SK-N-SH (cell line): ENCODE data around the gene MGLL. TPM values are rescaled to one million over a fixed set of nuclear protein-coding genes. Genes with fewer than 3 reads are reported as not detected.

ENCODE experiments used
- CTCF ChIA-PET: fragments of 300-600, 350-600 bp; formaldehyde crosslinking; extraction: SDS; loops from one replicate; lab custom pipeline; 2021; lab: Yijun Ruan, JAX
- POLR2A ChIA-PET: fragments of 350-600 bp; sonication (Branson Sonifier 250); formaldehyde crosslinking; extraction: SDS; loops from one replicate; lab custom pipeline; 2020; ENCODE audit warnings: antibody characterized with exemption, inconsistent platforms; lab: Yijun Ruan, JAX
- DNase-seq: peaks from one replicate; pipeline ENCODE4 v3.0.0; 2012
- H2AFZ ChIP-seq: fragments of 200-600 bp; sonication (generic); 2 replicates; pipeline ENCODE4 v1.8.1; 2016; ENCODE audit warnings: antibody characterized with exemption, mild to moderate bottlenecking, low read depth
- H3F3A ChIP-seq: fragments of 200-600 bp; sonication (generic); replicated peaks from 2 replicates; pipeline ENCODE3; 2016; ENCODE audit warnings: antibody characterized with exemption, mild to moderate bottlenecking; ENCODE audit not compliant: insufficient read depth
- H3K27ac ChIP-seq, 2 experiments: fragments of 200-500 bp in 1 of 2; fragments of 200-600 bp in 1 of 2; sonication (Bioruptor generic) in 1 of 2; sonication (generic), shearing (Covaris generic) in 1 of 2; 2 replicates each; pipeline versions ENCODE4 v1.5.1 to v1.6.1; 2014 to 2016; ENCODE audit warnings: low read depth in 2 of 2, inconsistent platforms in 1 of 2, low read length in 1 of 2, mild to moderate bottlenecking in 1 of 2, mixed read lengths in 1 of 2
- H3K27me3 ChIP-seq: fragments of 200-600 bp; sonication (generic), shearing (Covaris generic); 2 replicates; pipeline ENCODE4 v1.6.1; 2016; ENCODE audit warnings: mixed run types; ENCODE audit not compliant: insufficient read depth
- H3K36me3 ChIP-seq, 2 experiments: fragments of 200-500 bp in 1 of 2; fragments of 200-600 bp in 1 of 2; sonication (Bioruptor generic) in 1 of 2; sonication (generic) in 1 of 2; replicated peaks in 1 of 2; 2 replicates each; pipeline versions ENCODE3 to v1.5.1; 2014 to 2016; ENCODE audit warnings: low read length in 1 of 2, mild to moderate bottlenecking in 1 of 2; ENCODE audit not compliant: insufficient read depth in 2 of 2, control insufficient read depth in 1 of 2
- H3K4me1 ChIP-seq, 2 experiments: fragments of 200-500 bp in 1 of 2; fragments of 200-600 bp in 1 of 2; sonication (Bioruptor generic) in 1 of 2; sonication (generic), shearing (Covaris generic) in 1 of 2; 2 replicates each; pipeline versions ENCODE4 v1.5.1 to v1.6.1; 2014 to 2016; ENCODE audit warnings: low read depth in 1 of 2, low read length in 1 of 2, mixed run types in 1 of 2; ENCODE audit not compliant: insufficient read depth in 2 of 2, control insufficient read depth in 1 of 2
- H3K4me2 ChIP-seq: fragments of 200-600 bp; sonication (generic), shearing (Covaris generic); 2 replicates; pipeline ENCODE4 v1.6.1; 2017; ENCODE audit warnings: mixed run types
- H3K4me3 ChIP-seq, 2 experiments: fragments of 200-500 bp in 1 of 2; fragments of 200-600 bp in 1 of 2; sonication (Bioruptor generic) in 1 of 2; sonication (generic), shearing (Covaris generic) in 1 of 2; 2 replicates each; pipeline versions ENCODE4 v1.5.1 to v1.8.1; 2014 to 2016; ENCODE audit warnings: low read depth in 2 of 2, inconsistent platforms in 1 of 2, low read length in 1 of 2, mild to moderate bottlenecking in 1 of 2, mixed read lengths in 1 of 2, moderate library complexity in 1 of 2
- H3K79me2 ChIP-seq: fragments of 200-600 bp; sonication (generic); 2 replicates; pipeline ENCODE4 v1.8.1; 2017; ENCODE audit warnings: mild to moderate bottlenecking; ENCODE audit not compliant: insufficient read depth
- H3K9ac ChIP-seq: fragments of 200-600 bp; sonication (generic); 2 replicates; pipeline ENCODE4 v1.6.1; 2017; ENCODE audit warnings: mixed run types
- H3K9me2 ChIP-seq: fragments of 200-600 bp; sonication (generic); 2 replicates; pipeline ENCODE4 v1.6.1; 2017; ENCODE audit warnings: mixed run types
- H3K9me3 ChIP-seq: fragments of 200-600 bp; sonication (generic); 2 replicates; pipeline ENCODE4 v1.6.1; 2017; ENCODE audit warnings: mixed run types, mild to moderate bottlenecking, moderate library complexity
- H4K20me1 ChIP-seq: fragments of 200-600 bp; sonication (generic); 2 replicates; pipeline ENCODE4 v1.6.1; 2017; ENCODE audit warnings: mild to moderate bottlenecking, mixed run types; ENCODE audit not compliant: insufficient read depth
- EP300 ChIP-seq, 2 experiments: IDR thresholded peaks; 2 replicates each; pipeline versions ENCODE4 v1.4.0 to v1.6.1; 2012; ENCODE audit warnings: borderline replicate concordance in 1 of 2, low read depth in 1 of 2, low read length in 1 of 2
- EZH2phosphoT487 ChIP-seq: fragments of 200-600 bp; sonication (generic); IDR thresholded peaks from 2 replicates; pipeline ENCODE4 v1.6.1; 2017; ENCODE audit warnings: low read depth, mixed run types, mild to moderate bottlenecking, antibody characterized with exemption, moderate library complexity, borderline replicate concordance
- FOXJ3 ChIP-seq: sonication (generic); formaldehyde crosslinking; IDR thresholded peaks from 2 replicates; pipeline ENCODE4 v1.5.1; 2020; ENCODE audit warnings: mild to moderate bottlenecking, missing genetic modification reagents
- MXI1 ChIP-seq: IDR thresholded peaks from 2 replicates; pipeline ENCODE4 v1.6.1; 2012; ENCODE audit warnings: mild to moderate bottlenecking, low read depth, low read length, improper control_type of control experiment
- RFX5 ChIP-seq: IDR thresholded peaks from 2 replicates; pipeline ENCODE4 v1.6.1; 2012; ENCODE audit warnings: mild to moderate bottlenecking, improper control_type of control experiment, low read length
- SMC3 ChIP-seq: IDR thresholded peaks from 2 replicates; pipeline ENCODE4 v1.6.1; 2012; ENCODE audit warnings: low read depth, low read length, improper control_type of control experiment
- WGBS: methylation state at CpG from one replicate; pipeline ENCODE4 v1.1.6; 2017; ENCODE audit warnings: low lambda C conversion rate; 5-methylcytosine and 5-hydroxymethylcytosine counted together
- polyA plus RNA-seq, 3 experiments: library from polyadenylated mRNA; depleted of rRNA; stranded (reverse); fragments of >200 nt; gene quantifications; 2 replicates each; pipeline ENCODE4 v1.2.3, GENCODE V29; 2012
- TF ChIP-seq, protein P1 (sequence below): fragments of 150-350 bp; IDR thresholded peaks from 2 replicates; pipeline ENCODE4 v1.6.1; 2017; ENCODE audit warnings: antibody characterized with exemption, low read length, low read depth, borderline replicate concordance
- TF ChIP-seq, protein P2 (sequence below): fragments of 150-350 bp; IDR thresholded peaks from 2 replicates; pipeline ENCODE4 v1.6.1; 2016; ENCODE audit warnings: mild to moderate bottlenecking, low read depth, low read length

The MGLL gene
- polyA plus RNA-seq, 1 of the 3 experiments (the other 2 are of a cell fraction) = 2.2 TPM

DNA sequence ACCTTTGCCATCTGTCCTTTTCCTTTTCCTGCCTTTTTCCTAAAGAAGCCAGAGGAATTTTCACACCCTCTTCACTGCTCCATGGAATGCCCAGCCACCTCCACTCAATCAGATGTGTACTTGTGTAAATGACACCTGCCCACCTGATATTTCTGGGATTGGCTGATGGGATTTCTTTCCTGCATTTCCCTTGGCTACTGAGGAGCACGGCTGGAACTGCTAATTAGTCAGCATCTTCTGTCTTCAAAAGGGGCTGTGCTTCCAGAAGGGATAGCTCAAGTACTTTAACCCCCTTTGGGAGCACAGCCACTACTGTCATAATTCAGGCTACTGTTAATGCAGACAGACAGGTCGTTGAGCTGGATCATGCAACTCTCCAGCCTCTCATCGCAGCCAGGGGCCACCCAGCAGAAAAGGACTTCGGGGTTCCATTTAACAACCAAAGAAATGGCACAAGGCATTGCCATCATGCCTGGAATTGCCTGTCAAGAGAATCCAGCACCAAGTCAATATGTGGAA lies 38.6 kb downstream of the MGLL start:
- Histone ChIP-seq H4K20me1 (no peaks in the 10 kb centered on the region), H3K4me3 (no peak overlapping the region), H2AFZ (no peak overlapping the region), H3K27me3 (no peaks in the 10 kb centered on the region), H3K36me3 (no peaks in the 10 kb centered on the region), H3F3A (no peaks in the 10 kb centered on the region), H3K9ac (no peak overlapping the region), H3K9me3 (no peaks in the 10 kb centered on the region), H3K4me2 (no peak overlapping the region), H3K79me2 (no peaks in the 10 kb centered on the region), H3K9me2 (no peaks in the 10 kb centered on the region), H3K27ac (peak overlapping the region in 1 of 2 experiments; percentile 99; a peak in 1 of 4 replicates), H3K4me1 (peaks cover 0 to 78% of the 10 kb centered on the region in 2 experiments; a peak in 2 of 4 replicates)
- 79% methylated on average over 4 of the region's 4 CpGs for WGBS
- no peak for DNase-seq
- POLR2A ChIA-PET = no interaction called here
- CTCF ChIA-PET = interaction anchor here (0.9 to 4.7 kb wide), 6 partner anchors 34 to 187 kb away, joined by 3 to 38 read pairs (median 3); no protein-coding TSS in a partner anchor
- no peak for TF ChIP-seq EP300 (IDR thresholded peaks at IDR 0.05; ENCODE audit: borderline replicate concordance in 1 of 2, low read depth in 1 of 2, low read length in 1 of 2)
- TF ChIP-seq SMC3 = no peak
- no peak for TF ChIP-seq FOXJ3 (CRISPR knock-in tag)
- TF ChIP-seq EZH2phosphoT487 = no peak

DNA sequence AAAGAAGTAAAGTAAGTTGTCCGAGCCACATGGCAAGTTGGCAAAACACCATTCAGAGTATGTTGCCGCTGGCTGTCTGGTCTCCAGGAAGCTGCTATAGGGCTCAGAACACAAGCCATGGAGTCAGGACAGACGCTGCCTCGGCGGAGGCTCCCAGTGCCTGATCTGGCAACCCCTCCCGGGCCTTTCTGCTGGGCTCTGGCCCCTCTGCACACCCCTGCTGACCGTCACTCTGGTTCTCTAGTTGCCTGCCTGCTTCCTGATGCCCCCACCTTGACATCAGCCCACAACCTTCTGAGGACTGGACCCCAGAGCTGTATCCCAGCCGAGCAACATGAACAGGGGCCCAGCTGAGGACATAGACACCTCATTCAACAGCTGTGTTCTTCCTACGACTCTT lies 39.1 kb downstream of the MGLL start:
- Histone ChIP-seq H2AFZ (no peak overlapping the region), H3K79me2 (no peaks in the 10 kb centered on the region), H3K4me2 (no peak overlapping the region), H3K36me3 (no peaks in the 10 kb centered on the region), H3K4me3 (no peak overlapping the region), H4K20me1 (no peaks in the 10 kb centered on the region), H3F3A (no peaks in the 10 kb centered on the region), H3K9ac (no peak overlapping the region), H3K27ac (peak overlapping the region in 1 of 2 experiments; percentile 8; a peak in 1 of 4 replicates), H3K27me3 (no peaks in the 10 kb centered on the region), H3K9me3 (no peaks in the 10 kb centered on the region), H3K9me2 (no peaks in the 10 kb centered on the region), H3K4me1 (peaks cover 0 to 72% of the 10 kb centered on the region in 2 experiments; a peak in 2 of 4 replicates)
- TF ChIP-seq MXI1 (no peak), RFX5 (no peak)
- TF ChIP-seq, protein P1, sequence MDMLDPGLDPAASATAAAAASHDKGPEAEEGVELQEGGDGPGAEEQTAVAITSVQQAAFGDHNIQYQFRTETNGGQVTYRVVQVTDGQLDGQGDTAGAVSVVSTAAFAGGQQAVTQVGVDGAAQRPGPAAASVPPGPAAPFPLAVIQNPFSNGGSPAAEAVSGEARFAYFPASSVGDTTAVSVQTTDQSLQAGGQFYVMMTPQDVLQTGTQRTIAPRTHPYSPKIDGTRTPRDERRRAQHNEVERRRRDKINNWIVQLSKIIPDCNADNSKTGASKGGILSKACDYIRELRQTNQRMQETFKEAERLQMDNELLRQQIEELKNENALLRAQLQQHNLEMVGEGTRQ = no peak
- TF ChIP-seq, protein P2, sequence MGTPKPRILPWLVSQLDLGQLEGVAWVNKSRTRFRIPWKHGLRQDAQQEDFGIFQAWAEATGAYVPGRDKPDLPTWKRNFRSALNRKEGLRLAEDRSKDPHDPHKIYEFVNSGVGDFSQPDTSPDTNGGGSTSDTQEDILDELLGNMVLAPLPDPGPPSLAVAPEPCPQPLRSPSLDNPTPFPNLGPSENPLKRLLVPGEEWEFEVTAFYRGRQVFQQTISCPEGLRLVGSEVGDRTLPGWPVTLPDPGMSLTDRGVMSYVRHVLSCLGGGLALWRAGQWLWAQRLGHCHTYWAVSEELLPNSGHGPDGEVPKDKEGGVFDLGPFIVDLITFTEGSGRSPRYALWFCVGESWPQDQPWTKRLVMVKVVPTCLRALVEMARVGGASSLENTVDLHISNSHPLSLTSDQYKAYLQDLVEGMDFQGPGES = no peak
- ChIA-PET POLR2A (no interaction called here), CTCF (interaction anchor here (0.9 to 4.7 kb wide), 3 partner anchors 87 to 188 kb away, joined by 3 to 38 read pairs (median 14); no protein-coding TSS in a partner anchor)
- WGBS = 81% methylated on average over 8 of the region's 9 CpGs
- DNase-seq = no peak
